Umbilical cord (tissue), 2 donors: ENCODE measurements around the gene PARK7. TPM values are rescaled to one million over a fixed set of nuclear protein-coding genes. Genes with fewer than 3 reads are reported as not detected.
A peak's percentile ranks its signal among the peaks of the same experiment; 100 is the strongest.
"Not testable (repeated sequence)": the region's sequence is repeated elsewhere in the genome, so short reads cannot be mapped to it uniquely, and the experiment has no call there.

Source experiments
- DNase-seq: peaks from one replicate; pipeline ENCODE4 v3.0.0-alpha.2; 2015; ENCODE audit warnings: low spot score
- total RNA-seq: library from RNA; depleted of rRNA; stranded (reverse); fragments of >200 nt; gene quantifications from one replicate; pipeline ENCODE4 v1.2.3, GENCODE V29; 2014; ENCODE audit warnings: low replicate concordance; ENCODE audit not compliant: insufficient read depth

PARK7 gene
- total RNA-seq = 160 TPM

DNA sequence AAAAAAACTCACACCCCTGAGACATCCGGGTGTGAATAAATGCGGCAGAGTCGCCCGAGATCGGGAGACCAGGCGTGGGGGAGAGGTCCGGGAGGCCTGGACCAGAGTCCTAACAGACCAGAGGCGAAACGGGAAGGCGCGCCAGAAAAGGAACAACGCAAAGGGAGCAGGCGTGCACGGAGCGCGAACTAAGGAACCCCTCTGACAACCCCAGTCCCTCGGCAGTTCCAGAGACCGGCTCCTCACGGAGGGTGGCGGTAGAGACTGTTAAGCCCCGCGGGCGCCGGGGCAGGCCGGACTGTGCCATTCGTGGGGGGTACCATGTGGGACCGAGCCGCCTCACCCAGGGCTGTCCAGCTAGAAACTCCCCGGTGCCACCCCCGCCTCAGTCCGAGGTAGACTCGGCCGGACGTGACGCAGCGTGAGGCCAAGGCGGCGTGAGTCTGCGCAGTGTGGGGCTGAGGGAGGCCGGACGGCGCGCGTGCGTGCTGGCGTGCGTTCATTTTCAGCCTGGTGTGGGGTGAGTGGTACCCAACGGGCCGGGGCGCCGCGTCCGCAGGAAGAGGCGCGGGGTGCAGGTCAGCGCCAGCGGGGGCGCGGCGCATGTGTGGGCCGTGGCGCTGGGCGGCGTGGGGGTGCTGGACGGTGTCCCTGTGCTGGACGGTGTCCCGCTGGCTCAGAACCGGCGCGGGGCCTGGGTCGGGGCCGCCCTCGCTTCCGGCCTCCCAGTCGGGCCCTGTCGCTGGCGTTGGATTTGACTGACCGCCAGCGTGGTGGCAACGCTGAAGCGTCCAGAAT, at the start of gene PARK7:
TSS of gene PARK7 (plus strand) at position 496 of the 798 bp plus-strand sequence. CDS start 1,075 bp downstream, outside the sequence.
- peak; percentile 100 for DNase-seq

DNA sequence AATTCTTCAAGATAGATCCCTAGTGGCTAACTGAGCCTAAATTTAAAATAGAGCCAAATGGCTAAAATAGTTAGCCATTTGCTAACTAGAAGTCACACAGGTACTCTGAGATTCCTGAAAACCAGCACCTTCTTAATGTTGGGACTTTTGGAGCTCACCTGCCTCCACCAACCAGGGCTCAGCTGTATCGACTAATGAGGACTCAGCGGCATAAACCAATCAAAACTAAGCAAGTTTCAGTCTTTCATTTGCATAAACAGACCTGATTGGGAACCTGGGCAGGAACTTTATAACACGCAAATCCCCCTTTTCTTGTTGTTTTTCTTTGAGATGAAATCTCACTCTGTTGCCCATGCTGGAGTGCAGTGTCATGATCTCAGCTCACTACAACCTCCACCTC, 49.4 kb upstream of the PARK7 start:
- no peak for DNase-seq

DNA sequence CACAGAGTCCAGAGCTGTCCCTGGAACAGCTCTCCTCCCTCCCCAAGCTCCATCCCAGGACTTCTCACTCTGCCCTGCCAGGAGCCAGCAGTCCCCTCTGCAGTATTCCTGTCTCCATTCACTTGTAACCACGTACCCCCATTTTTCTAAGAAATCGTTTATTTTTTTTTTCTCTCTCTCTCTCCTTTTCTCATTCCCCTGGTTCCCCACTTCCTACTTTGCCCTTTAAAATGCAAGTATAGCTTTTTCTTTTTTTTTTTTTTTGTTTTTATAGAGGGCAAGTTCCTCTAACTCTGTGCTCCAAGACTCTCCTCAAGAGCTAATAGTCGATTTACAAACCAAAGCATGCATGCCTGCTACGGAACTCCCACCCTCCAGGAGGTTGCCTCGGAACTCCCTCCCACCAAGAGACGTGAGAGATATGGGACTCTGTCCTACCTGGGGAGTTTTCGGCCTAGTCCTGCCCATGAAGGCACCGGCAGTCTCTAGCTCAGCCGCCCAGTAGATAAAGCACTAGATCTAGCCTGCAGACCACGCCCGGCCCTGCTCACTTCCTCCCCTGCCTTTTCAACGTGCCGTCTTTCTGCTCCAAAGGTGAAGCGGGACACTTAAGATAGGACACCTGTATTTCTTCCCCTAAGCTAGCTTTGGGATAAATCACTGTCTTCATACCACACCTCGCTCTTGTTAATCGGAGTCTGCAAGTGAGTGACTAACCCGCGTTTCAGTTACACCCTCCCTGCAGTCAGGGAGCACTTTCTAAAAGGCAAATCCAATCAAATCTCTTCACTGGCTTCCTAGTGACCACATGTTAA, 48.6 kb upstream of the PARK7 start:
- no peak for DNase-seq

DNA sequence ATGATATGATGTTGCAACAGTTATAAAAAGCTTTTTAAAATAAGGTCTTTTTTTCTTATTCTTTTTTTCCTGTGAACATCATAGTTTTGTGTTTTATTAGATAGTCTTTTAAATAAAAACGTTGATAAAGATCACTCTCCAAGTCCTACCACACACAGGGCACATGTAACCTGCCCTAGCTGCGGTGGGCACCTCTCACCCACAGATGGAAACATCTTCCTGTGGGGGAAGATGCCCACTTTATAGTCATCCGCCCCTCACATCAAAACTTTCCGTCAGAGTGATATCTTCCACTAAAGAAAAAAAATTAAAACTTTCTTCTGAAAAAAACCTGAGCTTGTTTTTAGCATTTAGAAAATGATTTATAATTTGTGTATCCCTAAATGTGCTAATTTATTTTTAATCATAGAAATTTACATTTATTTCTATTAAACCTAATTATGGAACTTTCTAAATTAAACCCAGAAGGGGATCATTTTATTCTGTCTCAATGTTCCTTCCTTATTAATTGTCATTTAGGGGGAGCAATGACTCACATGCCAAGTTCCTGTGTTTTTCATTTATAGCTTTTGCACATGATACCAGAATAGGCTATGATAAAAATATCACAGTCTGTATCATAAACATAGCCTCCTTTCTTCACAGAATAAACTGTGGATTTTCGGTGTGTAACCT, 45.5 kb upstream of the PARK7 start:
- no peak for DNase-seq

DNA sequence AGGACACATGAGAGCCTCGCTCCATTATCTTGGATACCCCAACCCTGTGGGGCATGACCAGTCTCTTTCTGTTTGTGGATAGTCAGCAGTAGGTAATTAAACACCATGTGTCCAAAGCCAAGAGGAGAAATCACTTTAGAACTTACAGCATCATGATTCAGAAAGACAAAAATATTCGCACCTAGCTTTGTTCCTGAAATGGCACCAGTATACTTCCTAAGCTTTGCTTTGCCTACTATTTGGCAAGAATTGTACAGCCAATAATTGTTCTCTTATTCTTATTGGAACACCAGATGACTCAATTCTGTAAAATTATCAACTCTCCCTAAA, 45.0 kb upstream of the PARK7 start:
- DNase-seq = no peak

DNA sequence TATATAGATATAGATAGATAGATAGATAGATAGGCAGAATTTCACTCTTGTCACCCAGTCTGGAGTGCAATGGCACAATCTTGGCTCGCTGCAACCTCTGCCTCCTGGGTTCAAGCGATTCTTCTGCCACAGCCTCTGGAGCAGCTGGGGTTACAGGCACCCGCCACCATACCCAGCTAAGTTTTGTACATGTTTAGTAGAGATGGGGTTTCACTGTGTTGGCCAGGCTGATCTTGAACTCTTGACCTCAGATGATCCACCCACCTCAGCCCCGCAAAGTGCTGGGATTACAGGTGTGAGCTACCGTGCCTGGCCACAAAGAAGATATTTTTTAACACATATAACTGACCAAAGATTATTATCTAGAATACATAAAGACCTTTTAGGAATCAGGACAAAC, 43.5 kb upstream of the PARK7 start:
- not testable (repeated sequence) for DNase-seq

DNA sequence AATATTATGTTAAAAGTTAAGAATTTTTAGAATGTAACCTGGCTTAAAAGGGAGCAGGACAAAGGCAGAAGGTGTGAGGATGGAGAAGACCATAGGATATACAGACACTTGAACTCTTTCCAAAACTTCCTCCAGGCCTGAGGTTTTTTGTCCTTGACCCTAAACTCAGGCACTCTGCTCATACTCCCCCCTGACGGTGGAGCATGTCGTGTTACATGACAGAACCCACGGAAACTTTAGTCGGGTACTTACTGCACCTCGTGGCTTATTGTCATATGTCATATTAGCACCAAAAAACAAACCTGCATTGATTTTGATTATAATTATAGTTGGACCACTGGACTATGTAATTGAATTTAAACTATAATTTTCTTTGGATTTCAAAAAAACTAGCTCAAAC, 41.6 kb upstream of the PARK7 start:
- DNase-seq = no peak

DNA sequence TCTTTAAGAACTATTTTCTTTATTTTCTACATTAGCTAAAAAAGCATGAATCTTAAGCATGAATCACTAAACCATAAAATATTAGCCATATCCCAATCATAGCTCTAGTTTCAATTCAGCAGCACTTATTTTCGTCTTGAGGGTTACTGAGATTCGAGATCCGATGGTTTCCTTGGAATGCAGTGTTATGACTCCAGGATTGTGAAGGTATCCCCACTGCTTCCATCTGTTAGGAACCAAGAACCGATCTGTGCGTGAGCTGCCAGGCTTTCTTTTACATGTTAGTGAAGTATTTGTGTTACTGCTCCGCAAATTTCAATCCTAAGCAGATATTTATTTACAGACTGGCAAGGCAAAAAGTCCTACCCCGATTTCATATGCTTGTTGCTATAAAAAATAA, 39.7 kb upstream of the PARK7 start:
- DNase-seq = no peak

DNA sequence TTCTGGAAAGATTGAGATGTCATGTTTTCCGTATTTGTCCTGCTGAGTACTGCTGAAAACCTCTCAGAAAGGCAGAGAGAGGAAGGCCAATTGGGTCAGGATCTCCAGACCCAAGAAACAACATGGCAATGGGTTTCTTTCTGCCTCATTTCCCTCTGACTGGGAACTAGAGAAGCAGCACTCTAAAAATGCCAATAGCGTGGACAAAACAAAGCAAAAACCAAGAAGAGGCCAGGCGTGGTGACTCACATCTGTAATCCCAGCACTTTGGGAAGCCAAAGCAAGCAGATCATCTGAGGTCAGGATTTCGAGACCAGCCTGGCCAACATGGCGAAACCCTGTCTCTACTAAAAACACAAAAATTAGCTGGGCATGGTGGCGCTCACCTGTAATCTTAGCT, 39.2 kb upstream of the PARK7 start:
- no peak for DNase-seq

DNA sequence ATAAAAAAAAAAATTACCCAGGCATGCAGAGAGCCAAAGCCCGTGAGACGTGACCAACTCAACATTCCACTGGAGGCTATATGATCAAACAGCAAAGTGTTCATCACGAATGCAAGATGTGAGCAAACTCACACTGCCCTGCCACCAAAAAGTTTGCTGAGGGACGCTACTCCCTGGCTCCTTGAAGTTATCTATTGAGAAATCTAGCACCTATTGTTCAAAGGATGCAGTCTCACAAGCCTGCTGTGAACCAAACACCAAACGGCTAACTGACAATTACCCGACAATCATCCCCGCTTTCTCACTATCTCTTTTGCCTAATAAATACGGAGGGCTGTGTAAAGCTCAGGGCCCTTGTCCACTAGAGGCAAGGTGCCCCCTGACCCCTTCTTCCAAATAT, 34.5 kb upstream of the PARK7 start:
- not testable (repeated sequence) for DNase-seq

DNA sequence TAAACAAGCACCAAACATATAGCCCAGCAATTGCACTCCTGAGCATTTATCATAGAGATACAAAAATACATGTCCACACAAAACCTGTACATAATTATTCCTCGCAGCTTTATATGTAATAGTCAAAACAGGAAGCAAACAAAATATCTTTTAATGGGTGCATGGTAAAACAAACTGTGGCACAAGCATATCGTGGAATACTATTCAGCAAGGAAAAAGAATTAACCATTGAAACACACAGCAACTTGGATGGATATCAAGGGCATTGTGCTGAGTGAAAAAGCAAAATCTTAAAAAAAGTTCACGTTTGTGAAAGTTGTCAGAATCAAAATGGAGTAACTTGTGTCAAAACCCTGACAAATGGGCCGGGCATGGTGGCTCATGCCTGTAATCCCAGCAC, 33.3 kb upstream of the PARK7 start:
- DNase-seq = no peak

DNA sequence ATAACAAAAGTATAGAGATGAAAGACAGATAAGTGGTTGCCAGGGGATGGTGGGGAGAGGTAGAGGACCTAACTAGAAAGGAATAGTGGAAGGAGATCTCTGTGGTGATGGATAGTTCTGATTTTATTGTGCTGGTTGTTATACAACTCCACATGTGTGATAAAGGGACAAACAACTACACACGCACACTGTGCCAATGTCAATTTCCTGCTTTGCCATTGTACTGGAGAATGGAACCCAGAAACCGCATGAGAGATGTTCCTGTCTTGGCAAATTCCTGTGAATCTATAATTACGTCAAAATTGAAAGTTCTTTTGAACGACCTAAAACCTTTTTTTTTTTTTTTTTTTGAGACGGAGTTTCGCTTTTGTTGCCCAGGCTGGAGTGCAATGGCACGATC, 31.9 kb upstream of the PARK7 start:
- no peak for DNase-seq

DNA sequence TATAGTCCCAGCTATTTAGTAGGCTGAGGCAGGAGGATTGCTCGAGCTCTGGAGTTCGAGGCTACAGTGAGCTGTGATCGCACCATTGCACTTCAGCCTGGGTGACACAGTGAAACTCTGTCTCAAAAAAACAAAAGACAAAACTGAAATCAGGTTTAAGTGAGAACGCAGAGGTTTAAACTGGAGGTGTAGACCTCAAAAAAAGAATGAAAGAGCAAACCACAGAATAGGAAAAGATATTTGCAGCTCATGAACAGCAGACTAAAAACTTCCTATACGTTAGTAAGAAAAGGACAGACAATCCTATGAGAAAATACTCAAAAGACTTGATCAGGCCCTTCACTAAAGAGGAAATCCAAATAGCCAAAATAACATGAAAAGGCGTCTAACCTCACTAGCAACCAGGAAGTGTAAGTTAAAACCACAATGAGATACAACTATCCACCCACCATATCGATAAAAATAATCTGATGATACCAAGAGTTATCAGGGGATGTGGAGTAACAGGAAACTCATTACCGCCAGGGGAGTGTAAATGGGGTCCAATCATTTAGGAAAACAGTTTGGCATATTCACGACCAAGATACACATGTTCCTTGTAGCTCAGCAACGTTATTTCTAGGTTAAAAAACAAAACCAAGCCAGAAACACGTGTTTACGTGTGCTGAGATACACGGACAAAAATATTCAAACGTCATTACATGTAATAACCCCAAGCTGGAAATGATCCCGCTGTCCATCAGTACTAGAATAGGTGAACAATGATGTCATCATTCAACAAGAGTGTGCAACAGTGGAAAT, 30.7 kb upstream of the PARK7 start:
- no peak for DNase-seq

DNA sequence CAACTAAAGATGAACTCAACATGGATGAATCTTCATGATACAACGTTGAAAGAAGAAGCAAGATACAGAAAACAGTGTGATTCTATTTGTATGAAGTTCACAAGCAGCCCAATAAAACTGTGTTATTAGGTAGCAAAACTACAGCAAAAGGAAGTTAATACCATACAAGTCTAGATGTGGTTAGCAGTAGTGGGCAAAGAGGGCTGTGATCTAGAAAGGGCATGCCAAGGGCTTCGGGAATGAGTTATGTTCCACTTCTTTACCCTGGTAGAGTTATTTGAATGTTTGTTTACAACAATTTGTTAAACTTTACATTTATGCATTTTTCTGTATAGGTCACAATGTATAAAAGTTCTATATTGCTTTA, 30.1 kb upstream of the PARK7 start:
- no peak for DNase-seq

DNA sequence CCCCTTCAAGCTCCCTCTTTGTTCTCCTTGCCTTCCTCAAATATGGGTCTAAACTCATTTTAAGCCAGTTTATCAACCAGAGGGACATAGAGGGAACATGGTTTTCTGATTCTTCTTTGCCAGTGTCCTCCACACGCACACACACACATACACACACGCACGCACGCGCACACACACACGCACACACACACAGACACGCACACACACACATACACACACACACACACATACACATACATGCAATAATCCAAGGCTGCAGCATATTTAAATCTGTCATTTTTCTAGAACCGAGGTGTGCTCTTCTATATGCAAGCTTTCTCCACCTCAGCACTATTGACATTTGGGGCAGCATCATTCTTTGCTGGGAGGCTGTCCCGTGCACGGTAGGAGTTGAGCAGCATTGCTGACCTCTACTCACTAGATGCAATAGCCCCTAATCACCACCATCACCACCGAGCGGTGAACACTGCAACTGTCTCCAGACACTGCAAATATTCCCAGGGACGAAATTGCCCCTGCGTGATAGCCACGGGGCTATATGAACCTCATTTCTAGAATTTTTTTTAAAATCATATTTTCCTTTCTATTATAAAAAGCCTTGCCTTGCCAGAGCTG, 28.9 kb upstream of the PARK7 start:
- no peak for DNase-seq

DNA sequence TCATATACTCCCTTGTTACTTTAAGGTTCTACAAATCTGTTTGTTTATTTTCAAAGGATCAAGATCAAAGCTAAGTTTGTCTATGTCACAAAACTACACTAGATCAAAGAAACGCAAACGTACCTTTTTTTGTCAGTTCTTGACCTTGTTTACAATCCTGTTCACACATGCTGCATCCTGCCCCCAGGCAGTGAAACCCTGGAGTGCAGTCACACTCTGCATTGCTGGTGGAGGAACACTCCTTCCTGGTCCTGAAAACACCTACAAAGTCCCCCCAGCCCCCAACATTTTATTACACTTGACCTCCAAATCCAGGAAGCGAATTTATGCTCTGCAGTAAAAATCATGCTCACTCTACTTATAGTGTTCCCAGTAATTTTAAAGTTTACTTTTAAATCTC, 23.4 kb upstream of the PARK7 start:
- no peak for DNase-seq

DNA sequence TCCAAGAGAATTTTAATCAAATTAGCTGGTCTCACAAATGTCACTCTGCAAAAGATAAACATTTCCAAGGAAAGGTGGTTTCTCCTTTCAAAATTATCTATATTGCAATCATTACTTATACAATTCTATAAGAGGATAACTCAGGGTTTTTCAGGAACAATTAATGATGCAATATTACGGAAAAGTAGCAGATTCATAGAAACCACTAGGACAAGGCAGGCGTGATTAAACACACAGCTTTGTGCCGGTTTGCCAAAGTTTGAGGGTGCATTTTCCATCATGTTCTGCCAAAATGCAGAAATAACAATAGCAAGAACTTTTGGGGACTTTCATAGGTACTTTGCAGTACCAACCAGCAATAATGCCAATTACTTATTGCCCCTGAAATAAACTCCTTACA, 21.5 kb upstream of the PARK7 start:
- DNase-seq = no peak

DNA sequence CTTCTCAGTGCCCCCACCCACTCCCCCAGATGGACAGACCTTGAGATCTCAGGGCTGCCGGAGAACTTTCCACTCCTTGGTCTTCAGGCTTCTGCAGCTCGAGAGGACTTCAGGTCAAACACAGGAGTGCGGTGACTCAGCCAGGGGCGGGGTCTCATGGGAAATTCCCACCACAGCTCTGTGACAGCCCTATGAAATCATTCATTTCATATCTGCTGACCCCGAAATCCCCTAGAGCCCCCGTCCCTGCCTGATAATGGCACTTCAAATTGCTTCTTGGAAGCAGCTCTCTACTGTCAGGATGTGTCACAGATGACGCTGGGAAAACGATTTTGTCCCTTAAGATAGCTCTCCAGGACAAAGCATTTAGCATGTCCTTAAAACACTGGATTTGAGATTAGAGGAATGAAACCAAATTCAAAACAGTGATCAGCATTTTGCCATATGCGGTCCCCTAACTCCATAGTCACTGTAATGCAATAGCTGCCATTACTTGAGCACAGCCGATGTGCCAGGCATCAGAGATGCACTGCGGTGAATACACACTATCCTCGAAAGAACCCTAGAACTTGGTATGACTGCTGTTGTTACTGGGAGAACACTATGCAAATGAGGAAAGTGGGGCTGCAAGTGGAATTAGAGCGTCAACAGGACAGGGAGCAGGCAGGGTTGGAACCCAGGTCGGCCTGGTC, 20.6 kb upstream of the PARK7 start, which contains the start of gene TNFRSF9:
TSS of gene TNFRSF9 (minus strand) at position 95 of the 692 bp plus-strand sequence. CDS start 845 bp downstream, outside the sequence.
- DNase-seq = no peak

DNA sequence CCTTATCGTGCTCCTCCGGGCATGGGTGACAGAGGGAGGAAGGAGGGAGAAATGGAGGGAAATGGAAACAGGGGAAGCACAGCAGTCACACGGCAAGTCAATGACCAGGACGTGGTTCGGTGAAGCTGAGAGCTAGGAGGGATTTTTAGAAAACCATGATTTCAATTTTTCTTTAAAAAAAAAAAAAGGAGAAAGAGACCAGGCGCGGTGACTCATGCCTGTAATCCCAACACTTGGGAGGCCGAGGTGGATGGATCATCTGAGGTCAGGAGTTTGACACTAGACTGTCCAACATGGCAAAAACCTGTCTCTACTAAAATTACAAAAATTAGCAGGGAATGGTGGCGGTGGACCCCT, 20.1 kb upstream of the PARK7 start:
- DNase-seq = peak; percentile 31

DNA sequence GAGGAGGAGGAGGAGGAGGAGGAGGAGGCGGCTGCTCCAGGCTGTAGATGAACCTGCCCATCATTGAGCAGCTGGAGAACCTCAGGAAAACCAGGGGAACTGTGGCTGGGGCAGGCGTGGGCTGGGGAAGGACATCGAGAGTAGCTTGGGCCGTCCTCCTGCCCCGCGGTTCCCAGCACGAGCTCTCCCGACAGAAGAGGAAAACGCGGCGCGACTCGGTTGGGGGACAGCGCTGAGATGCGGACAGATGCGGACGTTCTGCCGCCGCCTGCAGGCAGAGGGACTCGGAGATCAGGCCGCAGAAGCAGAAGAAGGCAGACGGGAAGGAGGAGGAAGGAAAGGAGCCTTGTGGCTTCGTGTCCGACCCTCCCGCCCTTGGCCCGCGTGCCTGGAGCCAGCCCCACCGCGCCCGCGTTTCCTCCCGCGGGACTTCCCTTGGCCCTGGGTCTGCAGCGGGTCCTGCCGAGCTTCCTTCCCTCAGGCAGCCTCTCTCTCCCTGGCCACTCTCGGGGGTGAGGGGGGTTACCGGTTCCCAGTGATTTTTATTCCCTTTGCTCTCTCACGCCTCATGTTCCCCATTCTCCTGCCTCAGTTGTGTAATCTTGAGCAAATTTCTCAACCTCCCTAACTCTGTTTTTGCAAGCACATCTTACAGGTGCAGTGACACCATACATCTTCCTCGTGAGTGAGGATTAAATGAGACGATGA, 19.1 kb upstream of the PARK7 start:
- DNase-seq = peak; percentile 51
